ENCODE measurements around the gene GALNT13.

DNA sequence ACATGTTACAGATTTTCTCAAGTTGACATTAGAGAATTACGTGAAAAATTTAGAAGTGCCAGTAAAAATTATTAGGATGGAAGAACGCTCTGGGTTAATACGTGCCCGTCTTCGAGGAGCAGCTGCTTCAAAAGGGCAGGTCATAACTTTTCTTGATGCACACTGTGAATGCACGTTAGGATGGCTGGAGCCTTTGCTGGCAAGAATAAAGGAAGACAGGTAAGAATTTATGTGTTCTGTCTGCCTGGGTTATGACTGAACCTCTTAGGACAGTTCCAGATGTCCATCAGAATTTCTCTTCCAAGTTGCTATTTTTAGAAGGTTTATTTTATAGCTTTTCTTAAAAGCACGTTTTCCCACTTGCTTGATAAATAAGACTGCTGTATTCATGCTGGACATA is 371.0 kb downstream of the GALNT13 start:
- TF ChIP-seq, protein P1, sequence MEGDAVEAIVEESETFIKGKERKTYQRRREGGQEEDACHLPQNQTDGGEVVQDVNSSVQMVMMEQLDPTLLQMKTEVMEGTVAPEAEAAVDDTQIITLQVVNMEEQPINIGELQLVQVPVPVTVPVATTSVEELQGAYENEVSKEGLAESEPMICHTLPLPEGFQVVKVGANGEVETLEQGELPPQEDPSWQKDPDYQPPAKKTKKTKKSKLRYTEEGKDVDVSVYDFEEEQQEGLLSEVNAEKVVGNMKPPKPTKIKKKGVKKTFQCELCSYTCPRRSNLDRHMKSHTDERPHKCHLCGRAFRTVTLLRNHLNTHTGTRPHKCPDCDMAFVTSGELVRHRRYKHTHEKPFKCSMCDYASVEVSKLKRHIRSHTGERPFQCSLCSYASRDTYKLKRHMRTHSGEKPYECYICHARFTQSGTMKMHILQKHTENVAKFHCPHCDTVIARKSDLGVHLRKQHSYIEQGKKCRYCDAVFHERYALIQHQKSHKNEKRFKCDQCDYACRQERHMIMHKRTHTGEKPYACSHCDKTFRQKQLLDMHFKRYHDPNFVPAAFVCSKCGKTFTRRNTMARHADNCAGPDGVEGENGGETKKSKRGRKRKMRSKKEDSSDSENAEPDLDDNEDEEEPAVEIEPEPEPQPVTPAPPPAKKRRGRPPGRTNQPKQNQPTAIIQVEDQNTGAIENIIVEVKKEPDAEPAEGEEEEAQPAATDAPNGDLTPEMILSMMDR (IDR thresholded peaks at IDR 0.05): no peak
- TF ChIP-seq POLR2AphosphoS5 (IDR thresholded peaks at IDR 0.05; ENCODE audit: insufficient read depth in 1 of 2, low read depth in 1 of 2) (no peak), POLR2A (IDR thresholded peaks at IDR 0.05) (no peak)
